WTC11 (cell line): ENCODE results near the gene PAQR6. TPM values are rescaled to one million over a fixed set of nuclear protein-coding genes. Genes with fewer than 3 reads are reported as not detected.
"Not testable (repeated sequence)": the region's sequence is repeated elsewhere in the genome, so short reads cannot be mapped to it uniquely, and the experiment has no call there.

Source experiments
- ATAC-seq: fragments of 200-7000 bp; cut with Tn5 transposase; 2 replicates; pipeline ENCODE4 v1.10.0; 2021; ENCODE audit warnings: mild to moderate bottlenecking, moderate library complexity
- CTCF ChIA-PET: fragments of 300-600 bp; sonication (Branson Sonifier 250); formaldehyde crosslinking; loops from one replicate; lab custom pipeline; 2021; ENCODE audit warnings: antibody characterized with exemption; lab: Charles Lee
- POLR2A ChIA-PET: fragments of 350-600 bp; sonication (Branson Sonifier 250); formaldehyde crosslinking; loops from one replicate; lab custom pipeline; 2021; ENCODE audit warnings: antibody characterized with exemption; lab: Charles Lee
- DNase-seq: peaks from one replicate; pipeline ENCODE4 v3.0.0; 2021; ENCODE audit warnings: low spot score
- H3K27ac Mint-ChIP-seq: 2 replicates; pipeline ENCODE4 v1.8.0; 2021; ENCODE audit warnings: mixed read lengths
- H3K27me3 Mint-ChIP-seq: 2 replicates; pipeline ENCODE4 v1.8.0; 2021; ENCODE audit warnings: low read depth, mild to moderate bottlenecking, moderate library complexity, mixed read lengths
- H3K36me3 Mint-ChIP-seq: 2 replicates; pipeline ENCODE4 v1.8.0; 2021; ENCODE audit warnings: mixed read lengths
- H3K4me1 Mint-ChIP-seq: 2 replicates; pipeline ENCODE4 v1.8.0; 2022; ENCODE audit warnings: mixed read lengths
- H3K4me3 Mint-ChIP-seq: 2 replicates; pipeline ENCODE4 v1.8.0; 2021; ENCODE audit warnings: mild to moderate bottlenecking, moderate library complexity, mixed read lengths
- H3K9me3 Mint-ChIP-seq: 2 replicates; pipeline ENCODE4 v1.8.0; 2021; ENCODE audit warnings: mixed read lengths
- AFF4 ChIP-seq: sonication (generic); formaldehyde crosslinking; IDR thresholded peaks from 2 replicates; pipeline ENCODE4 v1.8.1; 2023; ENCODE audit warnings: mild to moderate bottlenecking, missing genetic modification reagents, borderline replicate concordance
- AR ChIP-seq: fragments of 250-450 bp; sonication (Bioruptor Pico); IDR thresholded peaks from 2 replicates; pipeline ENCODE4 v1.9.0; 2021; ENCODE audit warnings: mild to moderate bottlenecking
- ATF3 ChIP-seq: sonication (generic); formaldehyde crosslinking; conservative IDR thresholded peaks from 2 replicates; pipeline ENCODE4 v1.8.1; 2022; ENCODE audit warnings: mild to moderate bottlenecking, missing genetic modification reagents
- EMX1 ChIP-seq: fragments of 250-450 bp; sonication (Bioruptor Pico); IDR thresholded peaks from 2 replicates; pipeline ENCODE4 v1.8.0; 2021; ENCODE audit warnings: mild to moderate bottlenecking
- FOXK1 ChIP-seq: sonication (generic); formaldehyde crosslinking; IDR thresholded peaks from 2 replicates; pipeline ENCODE4 v1.8.0; 2022; ENCODE audit warnings: mild to moderate bottlenecking, moderate library complexity, missing genetic modification reagents
- GRHL2 ChIP-seq: fragments of 250-450 bp; sonication (Bioruptor Pico); IDR thresholded peaks from 2 replicates; pipeline ENCODE4 v1.8.0; 2022; ENCODE audit warnings: mild to moderate bottlenecking, moderate library complexity; ENCODE audit not compliant: insufficient replicate concordance, severe bottlenecking
- HMGA2 ChIP-seq: fragments of 250-450 bp; sonication (Bioruptor Pico); IDR thresholded peaks from 2 replicates; pipeline ENCODE4 v1.4.0; 2021; ENCODE audit warnings: mild to moderate bottlenecking, moderate library complexity
- IRF1 ChIP-seq: sonication (generic); formaldehyde crosslinking; IDR thresholded peaks from 2 replicates; pipeline ENCODE4 v1.8.0; 2023; ENCODE audit warnings: missing genetic modification reagents
- MYBL2 ChIP-seq: sonication (generic); formaldehyde crosslinking; IDR thresholded peaks from 2 replicates; pipeline ENCODE4 v1.8.1; 2023; ENCODE audit warnings: mild to moderate bottlenecking, moderate library complexity, missing genetic modification reagents
- NFE2L1 ChIP-seq: sonication (generic); formaldehyde crosslinking; IDR thresholded peaks from 2 replicates; pipeline ENCODE4 v1.8.1; 2023; ENCODE audit warnings: missing genetic modification reagents
- PRDM15 ChIP-seq: sonication (generic); formaldehyde crosslinking; IDR thresholded peaks from 2 replicates; pipeline ENCODE4 v1.8.0; 2022; ENCODE audit warnings: missing genetic modification reagents
- RORB ChIP-seq: fragments of 250-450 bp; sonication (Bioruptor Pico); IDR thresholded peaks from 2 replicates; pipeline ENCODE4 v1.9.0; 2021; ENCODE audit warnings: mild to moderate bottlenecking
- SMAD4 ChIP-seq: sonication (generic); formaldehyde crosslinking; IDR thresholded peaks from 2 replicates; pipeline ENCODE4 v1.8.0; 2022; ENCODE audit warnings: mild to moderate bottlenecking, missing genetic modification reagents
- SOX15 ChIP-seq: fragments of 250-450 bp; sonication (Bioruptor Pico); IDR thresholded peaks from 2 replicates; pipeline ENCODE4 v1.9.0; 2021; ENCODE audit warnings: mild to moderate bottlenecking
- ZBTB21 ChIP-seq: sonication (generic); formaldehyde crosslinking; IDR thresholded peaks from 2 replicates; pipeline ENCODE4 v1.8.1; 2023; ENCODE audit warnings: mild to moderate bottlenecking, missing genetic modification reagents, borderline replicate concordance
- ZNF219 ChIP-seq: sonication (generic); formaldehyde crosslinking; IDR thresholded peaks from 2 replicates; pipeline ENCODE4 v1.8.0; 2023; ENCODE audit warnings: missing genetic modification reagents, mild to moderate bottlenecking, borderline replicate concordance
- total RNA-seq: library from RNA; stranded (reverse); gene quantifications from 3 replicates; pipeline ENCODE4 v1.2.3, GENCODE V29; 2021
- TF ChIP-seq, protein P1 (sequence below): sonication (generic); formaldehyde crosslinking; IDR thresholded peaks from 2 replicates; pipeline ENCODE4 v1.8.0; 2023; ENCODE audit warnings: missing genetic modification reagents, mild to moderate bottlenecking, borderline replicate concordance

Gene PAQR6
- total RNA-seq, 1 experiment from 2014 or later = 5.9 TPM

DNA sequence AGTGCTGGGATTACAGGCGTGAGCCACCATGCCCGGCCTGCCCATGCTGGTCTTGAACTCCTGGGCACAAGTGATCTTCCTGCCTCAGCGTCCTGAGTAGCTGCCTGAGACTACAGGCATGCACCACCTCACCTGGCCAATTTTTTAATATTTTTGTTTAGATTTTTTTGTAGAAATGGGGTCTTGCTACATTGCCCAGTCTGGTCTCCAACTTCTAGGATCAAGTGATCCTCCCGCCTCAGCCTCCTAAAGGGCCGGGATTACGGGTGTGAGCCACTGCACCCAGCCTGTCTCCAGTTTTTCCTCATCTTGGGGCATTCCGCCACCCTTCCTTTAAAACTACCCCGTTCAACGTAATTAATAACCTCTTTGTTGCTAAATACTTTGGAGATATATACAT is 27.6 kb downstream of the PAQR6 start (continued):
- TF ChIP-seq, protein P1, sequence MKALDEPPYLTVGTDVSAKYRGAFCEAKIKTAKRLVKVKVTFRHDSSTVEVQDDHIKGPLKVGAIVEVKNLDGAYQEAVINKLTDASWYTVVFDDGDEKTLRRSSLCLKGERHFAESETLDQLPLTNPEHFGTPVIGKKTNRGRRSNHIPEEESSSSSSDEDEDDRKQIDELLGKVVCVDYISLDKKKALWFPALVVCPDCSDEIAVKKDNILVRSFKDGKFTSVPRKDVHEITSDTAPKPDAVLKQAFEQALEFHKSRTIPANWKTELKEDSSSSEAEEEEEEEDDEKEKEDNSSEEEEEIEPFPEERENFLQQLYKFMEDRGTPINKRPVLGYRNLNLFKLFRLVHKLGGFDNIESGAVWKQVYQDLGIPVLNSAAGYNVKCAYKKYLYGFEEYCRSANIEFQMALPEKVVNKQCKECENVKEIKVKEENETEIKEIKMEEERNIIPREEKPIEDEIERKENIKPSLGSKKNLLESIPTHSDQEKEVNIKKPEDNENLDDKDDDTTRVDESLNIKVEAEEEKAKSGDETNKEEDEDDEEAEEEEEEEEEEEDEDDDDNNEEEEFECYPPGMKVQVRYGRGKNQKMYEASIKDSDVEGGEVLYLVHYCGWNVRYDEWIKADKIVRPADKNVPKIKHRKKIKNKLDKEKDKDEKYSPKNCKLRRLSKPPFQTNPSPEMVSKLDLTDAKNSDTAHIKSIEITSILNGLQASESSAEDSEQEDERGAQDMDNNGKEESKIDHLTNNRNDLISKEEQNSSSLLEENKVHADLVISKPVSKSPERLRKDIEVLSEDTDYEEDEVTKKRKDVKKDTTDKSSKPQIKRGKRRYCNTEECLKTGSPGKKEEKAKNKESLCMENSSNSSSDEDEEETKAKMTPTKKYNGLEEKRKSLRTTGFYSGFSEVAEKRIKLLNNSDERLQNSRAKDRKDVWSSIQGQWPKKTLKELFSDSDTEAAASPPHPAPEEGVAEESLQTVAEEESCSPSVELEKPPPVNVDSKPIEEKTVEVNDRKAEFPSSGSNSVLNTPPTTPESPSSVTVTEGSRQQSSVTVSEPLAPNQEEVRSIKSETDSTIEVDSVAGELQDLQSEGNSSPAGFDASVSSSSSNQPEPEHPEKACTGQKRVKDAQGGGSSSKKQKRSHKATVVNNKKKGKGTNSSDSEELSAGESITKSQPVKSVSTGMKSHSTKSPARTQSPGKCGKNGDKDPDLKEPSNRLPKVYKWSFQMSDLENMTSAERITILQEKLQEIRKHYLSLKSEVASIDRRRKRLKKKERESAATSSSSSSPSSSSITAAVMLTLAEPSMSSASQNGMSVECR (CRISPR knock-in tag) = no peak

- DNase-seq (no peak), ATAC-seq (no peak)
- H3K4me1 Mint-ChIP-seq = peaks cover 7% of the 10 kb centered on the region
- CTCF ChIA-PET = interaction anchor here (0.7 to 1.2 kb wide), 3 partner anchors 76 to 184 kb away, joined by 3 to 6 read pairs (median 3); no protein-coding TSS in a partner anchor
- TF ChIP-seq MYBL2 (CRISPR knock-in tag) (no peak), AR (CRISPR knock-in tag) (no peak), EMX1 (CRISPR knock-in tag) (no peak), SOX15 (no peak), SMAD4 (CRISPR knock-in tag) (no peak), NFE2L1 (CRISPR knock-in tag) (no peak), HMGA2 (CRISPR knock-in tag) (no peak), AFF4 (CRISPR knock-in tag) (no peak), ZNF219 (CRISPR knock-in tag) (no peak), FOXK1 (no peak), ZBTB21 (CRISPR knock-in tag) (no peak), IRF1 (CRISPR knock-in tag) (no peak), ATF3 (no peak), RORB (no peak), PRDM15 (CRISPR knock-in tag) (no peak), GRHL2 (CRISPR knock-in tag) (no peak)
- TF ChIP-seq, all 79 proteins: peak for 0
- H3K27me3 Mint-ChIP-seq = no peaks in the 10 kb centered on the region
- H3K36me3 Mint-ChIP-seq = peaks cover 37% of the 10 kb centered on the region
- no peak overlapping the region for H3K27ac Mint-ChIP-seq
- no peak overlapping the region for H3K4me3 Mint-ChIP-seq
- no peaks in the 10 kb centered on the region for H3K9me3 Mint-ChIP-seq
- POLR2A ChIA-PET = no interaction called here
Measured at GRCh38 chr1:156217871-156218270, 30.0 kb downstream of the PAQR6 start.

DNA sequence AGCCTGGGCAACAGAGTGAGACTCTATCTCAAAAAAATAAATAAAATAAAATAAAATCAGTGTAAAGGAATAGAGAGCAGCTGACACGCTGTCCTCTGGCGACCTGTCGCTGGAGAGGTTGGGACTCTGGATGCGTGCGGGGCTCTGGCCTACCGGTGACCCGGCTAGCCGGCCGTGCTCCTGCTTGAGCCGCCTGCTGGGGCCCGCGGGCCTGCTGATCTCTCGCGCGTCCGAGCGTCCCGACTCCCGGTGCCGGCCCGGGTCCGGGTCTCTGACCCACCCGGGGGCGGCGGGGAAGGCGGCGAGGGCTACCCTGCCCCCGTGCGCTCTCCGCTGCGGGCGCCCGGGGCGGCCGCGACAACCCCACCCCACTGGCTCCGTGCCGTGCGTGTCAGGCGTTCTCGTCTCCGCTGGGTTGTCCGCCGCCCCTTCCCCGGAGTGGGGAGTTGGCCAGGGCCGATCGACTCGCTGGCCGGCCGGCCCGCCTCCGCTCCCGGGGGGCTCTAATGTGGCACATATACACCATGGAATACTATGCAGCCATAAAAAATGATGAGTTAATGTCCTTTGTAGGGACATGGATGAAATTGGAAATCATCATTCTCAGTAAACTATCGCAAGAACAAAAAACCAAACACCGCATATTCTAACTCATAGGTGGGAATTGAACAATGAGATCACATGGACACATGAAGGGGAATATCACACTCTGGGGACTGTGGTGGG is 31.3 kb downstream of the PAQR6 start:
- H3K27me3 Mint-ChIP-seq, POLR2A ChIA-PET, H3K4me3 Mint-ChIP-seq, ATAC-seq, H3K27ac Mint-ChIP-seq, CTCF ChIA-PET, H3K9me3 Mint-ChIP-seq, DNase-seq: not testable (repeated sequence)
- peaks cover 30% of the 10 kb centered on the region for H3K36me3 Mint-ChIP-seq
- H3K4me1 Mint-ChIP-seq = peaks cover 17% of the 10 kb centered on the region
